Stimulated activated CD4-positive, alpha-beta T cell treated with anti-CD3 and anti-CD28 coated beads, TNF-alpha, amount 100 ng/mL, for 48 hours (primary cell): ENCODE data around the gene HTT.
"Not testable (repeated sequence)": the region's sequence is repeated elsewhere in the genome, so short reads cannot be mapped to it uniquely, and the experiment has no call there.

Experiments
- DNase-seq, 3 donors: peaks; one replicate each; pipeline ENCODE4 v3.0.0-alpha.2; 2020; ENCODE audit warnings: low read depth in 3 of 3

HTT gene

DNA sequence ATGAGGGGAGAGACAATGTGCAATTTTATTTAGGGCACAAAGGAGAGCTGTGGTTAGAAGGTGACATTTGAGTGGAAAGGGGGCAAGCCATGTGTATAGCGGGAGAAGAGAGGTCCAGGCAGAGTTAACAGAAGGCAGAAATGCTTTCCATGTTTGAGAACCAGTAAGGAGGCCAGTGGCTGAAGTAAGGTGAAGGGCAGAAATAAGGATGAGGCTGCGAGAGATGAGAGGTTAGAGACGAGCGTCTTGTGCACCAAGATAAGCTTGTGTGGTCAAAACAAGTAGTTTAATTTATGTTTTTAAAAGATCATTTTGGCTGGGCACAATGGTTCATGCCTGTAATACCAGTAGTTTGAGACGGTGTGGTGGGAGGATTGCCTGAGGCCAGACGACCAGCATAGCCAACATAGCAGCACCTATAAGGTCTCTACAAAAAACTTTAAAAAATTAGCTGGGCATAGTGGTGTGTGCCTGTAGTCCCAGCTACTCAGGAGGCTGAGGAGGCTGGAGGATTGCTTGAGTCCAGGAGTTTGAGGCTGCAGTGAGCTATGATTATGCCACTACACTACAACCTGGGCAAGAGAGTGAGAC is 8.5 kb downstream of the HTT start:
- DNase-seq = no peak

DNA sequence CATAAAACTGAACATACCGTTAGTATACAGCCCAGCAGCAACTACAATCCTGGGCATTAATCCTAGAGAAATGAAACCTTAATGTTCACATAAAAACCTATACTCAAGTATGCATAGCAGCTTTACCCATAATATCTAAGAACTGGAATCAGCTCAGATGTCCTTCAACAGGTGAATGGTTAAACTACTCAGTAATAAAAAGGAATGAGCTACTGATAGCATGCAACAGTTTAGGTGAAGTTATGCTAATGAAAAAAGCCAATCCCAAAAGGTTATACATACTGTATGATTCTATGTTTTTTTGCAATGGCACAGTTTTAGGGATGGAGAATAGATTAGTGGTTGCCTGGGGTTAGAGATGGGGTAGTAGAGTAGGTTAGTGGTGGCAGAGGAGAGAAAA is 9.3 kb downstream of the HTT start:
- DNase-seq = no peak

DNA sequence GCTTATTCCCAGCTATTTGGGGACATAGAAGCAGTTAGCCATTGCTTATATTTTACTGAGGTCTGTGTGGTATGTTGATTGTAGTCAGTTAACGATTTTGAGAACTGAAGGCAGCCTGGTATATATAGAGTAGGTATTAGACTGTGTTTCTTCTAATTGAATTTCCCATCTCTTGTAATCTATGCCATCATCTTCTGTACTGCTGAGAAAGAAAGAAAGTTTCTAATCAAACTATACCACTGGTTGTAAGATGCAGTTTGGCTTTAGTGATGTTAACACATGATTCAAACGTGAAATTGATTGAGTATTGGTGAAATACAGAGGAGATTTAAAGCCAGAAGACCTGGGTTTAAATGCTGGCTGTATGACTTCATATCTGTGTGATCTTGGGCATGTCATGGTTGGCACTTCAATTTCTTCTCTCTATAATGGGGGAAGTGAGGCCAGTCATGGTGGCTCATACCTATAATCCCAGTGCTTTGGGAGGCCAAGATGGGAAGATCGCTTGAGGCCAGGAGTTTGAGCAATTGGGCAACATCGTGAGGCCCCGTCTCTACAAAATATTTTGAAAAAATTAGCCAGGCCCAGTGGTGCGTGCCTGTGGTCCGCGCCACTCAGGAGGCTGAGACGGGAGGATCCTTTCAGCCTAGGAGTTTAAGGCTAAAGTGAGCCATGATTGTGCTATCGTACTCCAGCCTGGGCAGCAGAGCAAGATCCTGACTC is 11.6 kb downstream of the HTT start:
- DNase-seq = no peak

DNA sequence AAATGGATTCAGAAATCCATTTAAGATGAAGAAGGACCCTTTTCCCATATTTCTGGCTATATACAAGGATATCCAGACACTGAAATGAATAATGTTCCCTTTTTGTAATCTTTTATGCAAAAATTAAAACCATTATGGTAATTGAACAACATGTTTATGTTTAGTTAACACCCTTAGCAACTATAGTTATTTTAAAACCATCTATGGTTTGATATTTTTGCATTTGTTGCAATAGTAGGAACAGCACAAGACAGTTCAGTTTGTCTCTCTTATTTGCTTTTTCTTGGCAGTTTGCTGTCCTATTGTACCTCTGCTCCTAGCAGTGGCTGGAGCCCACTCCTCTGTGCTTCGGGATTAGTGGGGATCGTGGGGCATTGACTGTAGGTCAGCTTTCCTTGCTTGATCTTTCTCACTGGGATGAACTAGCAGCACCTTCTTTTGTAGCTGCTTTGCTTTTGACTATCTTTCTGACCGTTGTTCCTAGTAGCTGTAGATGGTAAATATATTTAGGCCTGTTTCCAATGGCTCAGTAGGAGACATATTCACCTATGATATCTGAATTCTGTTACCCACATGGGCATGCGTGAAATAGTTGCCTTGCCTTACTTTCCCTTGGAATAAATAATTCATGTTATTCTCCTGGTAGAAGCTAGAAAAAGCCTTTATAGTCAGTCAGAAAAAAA is 12.8 kb downstream of the HTT start:
- DNase-seq = no peak

DNA sequence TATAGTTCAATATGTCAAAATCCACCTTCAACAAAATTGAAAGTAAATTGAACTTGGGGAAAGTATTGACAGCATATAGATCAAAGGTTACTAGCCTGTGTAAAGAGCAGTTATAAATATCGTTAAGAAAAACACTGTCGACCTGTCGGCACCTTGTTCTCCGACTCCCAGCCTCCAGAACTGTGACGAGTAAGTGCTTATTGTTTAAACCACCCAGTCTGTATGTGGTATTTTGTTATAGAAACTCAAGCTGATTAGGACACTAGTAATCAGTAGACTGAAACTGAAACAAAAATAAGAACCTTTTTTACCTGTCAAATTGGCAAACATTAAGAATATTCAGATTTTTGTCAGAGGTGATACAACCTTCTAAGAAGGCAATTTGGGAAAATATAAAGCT is 17.0 kb downstream of the HTT start:
- no peak for DNase-seq

DNA sequence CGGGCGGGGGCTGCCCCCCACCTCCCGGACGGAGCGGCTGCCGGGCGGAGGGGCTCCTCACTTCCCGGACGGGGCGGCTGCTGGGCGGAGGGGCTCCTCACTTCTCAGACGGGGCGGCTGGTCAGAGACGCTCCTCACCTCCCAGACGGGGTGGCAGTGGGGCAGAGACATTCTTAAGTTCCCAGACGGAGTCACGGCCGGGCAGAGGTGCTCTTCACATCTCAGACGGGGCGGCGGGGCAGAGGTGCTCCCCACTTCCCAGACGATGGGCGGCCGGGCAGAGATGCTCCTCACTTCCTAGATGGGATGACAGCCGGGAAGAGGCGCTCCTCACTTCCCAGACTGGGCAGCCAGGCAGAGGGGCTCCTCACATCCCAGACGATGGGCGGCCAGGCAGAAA is 20.2 kb downstream of the HTT start:
- DNase-seq = not testable (repeated sequence)

DNA sequence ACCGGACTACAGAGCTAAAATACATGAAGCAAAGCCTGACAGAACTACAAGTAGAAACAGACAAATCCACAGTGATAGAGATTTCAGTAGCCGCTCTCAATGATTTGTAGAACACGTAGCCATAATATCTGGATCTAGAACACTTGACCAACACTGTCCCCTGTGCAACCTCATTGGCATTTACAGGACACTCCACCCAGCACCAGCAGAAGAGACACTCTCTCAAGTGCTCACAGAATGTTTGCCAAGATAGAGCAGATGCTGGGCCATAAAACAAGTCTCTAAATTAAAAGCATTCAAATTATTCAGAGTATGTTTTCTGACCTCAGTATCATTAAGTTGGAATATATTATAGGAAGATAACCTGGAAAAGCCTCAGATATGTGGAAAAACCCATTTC is 21.7 kb downstream of the HTT start:
- DNase-seq = no peak

DNA sequence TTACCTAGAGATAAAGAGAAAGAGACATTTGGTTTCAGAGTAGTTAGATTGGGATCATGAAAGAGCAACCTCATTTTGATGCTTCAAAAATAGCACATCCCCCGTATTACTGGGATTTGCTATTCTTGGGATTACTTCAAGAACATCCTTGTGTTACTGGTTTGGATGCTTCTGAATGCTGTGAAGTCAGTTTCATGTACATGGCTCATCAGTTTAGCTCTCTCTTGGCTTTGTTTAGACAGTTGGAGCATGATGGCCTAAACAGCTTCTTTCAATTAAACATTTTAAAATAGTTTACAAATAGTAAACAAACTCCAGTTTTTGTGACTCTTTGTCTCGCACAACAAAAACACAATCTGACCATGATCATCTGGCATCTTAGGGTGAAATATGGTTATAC is 23.9 kb downstream of the HTT start:
- no peak for DNase-seq

DNA sequence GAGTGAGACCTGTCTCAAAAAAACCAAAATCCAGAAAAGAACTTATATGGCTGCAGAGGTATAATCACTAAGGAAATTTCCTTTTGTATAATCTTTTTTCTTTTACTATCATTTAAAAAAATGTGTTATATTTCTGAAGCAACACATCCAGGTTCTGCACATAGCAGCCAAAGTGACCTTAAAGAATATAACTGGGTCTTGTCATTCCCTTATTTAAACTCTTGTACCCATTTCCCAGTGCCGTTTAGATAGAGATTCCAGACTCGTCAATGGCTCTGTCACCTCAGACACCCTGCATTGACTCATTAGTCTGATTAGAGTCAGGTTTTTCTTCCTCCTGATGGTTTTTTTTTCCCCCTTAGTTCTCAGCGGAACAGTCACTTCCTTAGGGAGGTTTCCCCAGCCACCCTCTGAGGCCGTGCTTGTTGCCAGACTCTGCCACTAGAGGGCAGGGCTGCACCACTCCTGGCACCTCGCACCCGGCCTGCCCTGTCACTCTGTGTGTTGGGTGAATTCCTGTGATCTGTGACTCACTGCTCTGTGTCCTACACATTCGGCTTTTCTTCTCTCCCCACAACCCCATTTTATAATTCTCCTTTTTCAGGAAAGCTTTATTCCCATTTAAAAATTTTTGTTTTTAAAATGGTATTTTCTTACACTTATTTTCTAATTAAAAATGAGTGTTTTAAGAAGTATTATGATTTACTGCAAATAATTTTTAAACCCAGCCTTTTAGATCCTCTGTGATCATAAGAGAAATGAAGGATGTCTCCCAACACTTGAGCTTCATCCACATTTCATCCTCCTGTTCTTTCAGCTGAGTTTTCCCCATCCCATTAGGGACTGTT is 32.1 kb downstream of the HTT start:
- DNase-seq = peak; percentile 84 to 87 (median 86)

DNA sequence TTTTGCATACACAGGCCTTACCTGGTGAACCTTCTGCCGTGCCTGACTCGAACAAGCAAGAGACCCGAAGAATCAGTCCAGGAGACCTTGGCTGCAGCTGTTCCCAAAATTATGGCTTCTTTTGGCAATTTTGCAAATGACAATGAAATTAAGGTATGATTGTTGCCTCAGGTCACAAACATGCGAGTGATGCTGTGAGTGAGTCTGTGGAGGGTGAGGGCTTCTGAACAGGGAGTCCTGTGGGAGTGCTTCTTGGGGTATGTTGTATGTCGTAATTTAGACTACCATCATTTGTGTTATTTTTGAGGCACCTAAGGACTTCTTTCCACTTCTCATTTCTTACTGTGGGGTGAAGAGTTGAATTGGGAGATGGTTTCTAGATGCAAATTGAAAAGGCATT is 32.8 kb downstream of the HTT start:
- DNase-seq = no peak

DNA sequence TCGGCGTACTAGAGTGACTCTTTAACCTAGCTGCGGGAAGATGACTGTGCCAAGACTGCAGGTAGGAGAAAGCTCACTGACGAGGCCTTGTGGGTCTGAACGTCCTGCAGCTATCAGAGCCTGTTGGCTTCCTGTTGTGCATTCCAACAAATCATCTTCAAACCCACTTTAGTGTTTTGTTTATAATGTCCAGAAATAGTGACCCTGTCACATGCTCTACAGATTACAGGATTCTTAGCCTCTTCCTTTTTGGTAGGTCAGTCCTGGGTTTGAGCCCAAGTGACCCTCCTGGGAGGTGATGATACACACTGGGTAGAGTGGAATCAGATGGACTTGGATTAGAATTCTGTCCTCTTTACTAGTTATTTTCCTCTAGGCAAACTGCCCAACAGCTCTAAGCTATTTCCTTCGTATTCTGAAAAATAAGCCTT is 33.2 kb downstream of the HTT start:
- no peak for DNase-seq

DNA sequence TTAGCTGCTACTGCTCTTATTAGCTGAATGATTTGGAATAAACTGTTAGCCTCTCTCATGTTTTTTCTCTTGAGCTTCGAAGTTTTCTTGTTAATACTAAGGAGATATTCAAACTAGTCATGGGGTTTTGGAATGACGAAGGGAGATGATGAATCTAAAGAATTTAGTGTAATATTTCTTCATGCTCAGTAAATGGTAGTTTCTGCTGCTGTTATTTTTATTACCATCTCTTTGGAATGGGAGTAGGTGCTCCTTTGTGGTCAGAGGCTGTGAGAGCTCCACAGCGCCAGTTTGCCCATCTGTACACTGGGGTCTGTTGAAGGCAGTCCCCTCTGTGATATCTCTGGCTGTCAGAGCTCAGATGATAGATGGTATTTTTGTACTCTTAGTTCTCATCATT is 33.7 kb downstream of the HTT start:
- DNase-seq = no peak

DNA sequence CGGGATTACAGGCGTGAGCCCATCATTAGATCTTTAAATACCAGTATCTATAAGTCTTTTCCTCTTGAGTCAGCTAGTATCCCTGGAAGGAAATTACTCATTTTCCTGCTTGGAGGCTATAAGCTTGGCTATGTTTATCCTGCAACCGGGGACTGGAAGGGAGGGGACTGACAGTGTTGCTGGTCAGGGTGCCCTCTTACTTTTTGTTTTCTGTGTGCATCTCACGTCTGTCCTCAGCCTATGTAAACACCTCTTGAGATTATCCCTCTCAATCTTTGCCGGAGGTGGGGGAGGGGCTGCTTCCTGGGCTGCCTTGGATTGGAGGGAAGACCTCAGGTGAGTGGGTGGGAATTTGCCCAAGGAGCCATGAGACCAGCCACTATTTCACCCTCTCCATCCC is 37.0 kb downstream of the HTT start:
- DNase-seq = no peak

DNA sequence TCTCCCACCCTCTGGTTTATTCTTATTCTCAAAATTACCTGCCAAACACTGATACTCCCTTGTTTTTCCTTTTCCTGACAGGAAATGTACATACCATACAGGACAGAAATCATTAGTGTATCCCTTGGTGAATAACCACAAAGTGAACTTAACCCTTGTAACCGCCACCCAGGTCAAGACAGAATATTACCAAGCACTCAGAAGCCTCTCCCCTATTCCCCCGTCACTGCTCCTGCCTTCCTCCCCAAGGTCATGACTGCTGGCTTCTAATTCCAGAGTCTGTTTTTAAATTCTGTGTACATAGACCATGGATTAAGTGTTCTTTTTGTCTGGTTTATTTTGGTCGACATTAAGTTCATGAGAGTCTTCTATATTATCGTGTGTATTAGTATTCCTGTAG is 37.7 kb downstream of the HTT start:
- no peak for DNase-seq

DNA sequence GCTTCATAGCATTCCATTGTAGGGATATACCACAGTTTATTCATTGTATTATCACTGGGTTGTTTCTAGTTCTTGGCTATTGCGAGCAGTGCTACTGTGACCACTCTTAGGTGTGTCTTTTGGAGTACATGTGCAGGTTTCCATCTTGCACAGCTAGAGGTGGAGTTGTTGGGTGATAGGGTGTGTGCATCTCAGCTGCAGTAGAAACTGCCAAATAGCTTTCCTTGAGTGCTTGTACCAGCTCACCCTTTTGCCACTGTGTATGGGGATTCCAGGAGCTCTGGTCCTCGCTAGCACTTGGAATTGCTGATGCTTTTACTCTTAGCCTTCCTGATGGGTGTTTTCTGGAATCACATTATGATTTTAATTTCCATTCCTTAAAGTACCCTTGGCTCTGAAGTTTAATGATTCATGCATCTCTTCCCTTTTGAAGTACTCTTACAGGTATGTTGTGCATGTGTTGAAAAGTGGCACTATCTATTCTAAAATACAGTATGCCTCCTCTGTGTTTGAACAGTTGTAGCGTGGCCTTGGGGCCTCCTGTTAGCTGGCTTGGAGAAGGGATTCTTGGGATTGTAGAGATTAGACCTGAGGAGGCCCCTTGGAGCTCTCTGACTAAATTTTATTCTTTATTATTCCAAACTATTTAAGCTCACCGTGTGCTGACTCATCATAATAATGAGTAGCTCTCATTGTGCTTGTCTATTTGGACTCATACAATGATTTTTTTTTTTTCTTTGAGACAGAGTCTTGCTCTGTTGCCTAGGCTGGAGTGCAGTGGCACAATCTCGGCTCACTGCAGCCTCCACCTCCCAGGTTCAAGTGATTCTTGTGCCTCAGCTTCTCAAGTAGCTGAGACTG is 38.4 kb downstream of the HTT start:
- no peak for DNase-seq

DNA sequence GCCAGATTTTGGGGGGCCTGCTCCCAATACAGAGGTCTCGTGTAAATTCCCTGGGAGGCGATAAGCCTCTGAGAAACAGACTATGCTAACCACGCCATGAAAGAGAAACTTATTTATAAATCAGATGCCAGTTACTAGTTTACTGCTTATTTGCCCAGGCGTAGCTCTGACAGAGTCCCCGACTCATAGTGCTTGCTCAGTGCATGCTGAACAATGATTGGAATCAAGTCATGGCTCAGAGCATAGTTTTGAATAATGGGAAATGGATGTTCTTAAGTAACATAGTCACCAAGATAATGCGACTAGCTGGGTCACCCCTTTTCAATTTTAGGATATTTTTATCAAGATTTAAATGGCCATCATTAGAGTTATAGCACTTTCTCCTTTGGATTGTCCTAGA is 39.9 kb downstream of the HTT start:
- DNase-seq = no peak

DNA sequence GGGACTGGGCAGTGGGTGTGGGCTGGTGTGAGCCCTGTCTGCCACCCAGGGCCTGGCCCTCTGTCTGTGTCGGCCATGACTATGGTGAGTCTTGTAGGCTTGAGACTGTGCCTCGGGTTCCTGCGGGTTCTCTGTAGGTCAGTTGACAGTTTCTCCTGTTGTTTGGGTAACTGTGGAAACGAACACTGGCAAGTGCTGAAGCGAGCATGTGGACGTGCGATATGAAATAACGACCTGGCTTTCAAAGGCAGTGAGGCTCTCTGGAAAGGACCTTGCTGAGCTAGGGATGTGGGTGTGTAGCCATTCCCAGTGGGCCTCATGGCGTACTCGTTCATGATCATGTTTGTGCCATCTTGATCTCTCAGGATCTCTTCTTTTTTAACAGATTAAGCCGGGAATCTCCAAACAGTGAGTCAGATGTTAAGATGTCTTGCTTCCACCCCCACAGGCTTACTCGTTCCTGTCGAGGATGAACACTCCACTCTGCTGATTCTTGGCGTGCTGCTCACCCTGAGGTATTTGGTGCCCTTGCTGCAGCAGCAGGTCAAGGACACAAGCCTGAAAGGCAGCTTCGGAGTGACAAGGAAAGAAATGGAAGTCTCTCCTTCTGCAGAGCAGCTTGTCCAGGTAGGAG is 41.3 kb downstream of the HTT start:
- no peak for DNase-seq

DNA sequence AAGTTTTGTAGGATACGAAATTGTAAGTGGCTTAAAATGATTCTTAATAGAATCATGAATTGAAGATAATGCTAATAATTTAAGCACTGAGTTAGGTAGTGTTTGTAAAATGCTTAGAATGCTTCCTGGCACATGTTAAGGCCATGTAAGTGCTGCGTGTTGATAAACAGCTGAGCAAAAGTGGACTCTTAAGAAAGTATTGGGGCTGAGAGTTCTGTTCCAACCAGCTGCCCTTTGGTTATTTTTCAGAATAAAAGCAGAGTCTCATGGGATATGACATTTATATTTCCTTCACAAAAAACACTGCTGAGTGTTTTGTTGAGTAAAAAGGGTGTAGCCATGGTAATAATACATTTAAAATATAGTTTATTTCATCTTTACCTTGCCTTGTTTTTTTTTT is 42.5 kb downstream of the HTT start:
- DNase-seq = no peak

DNA sequence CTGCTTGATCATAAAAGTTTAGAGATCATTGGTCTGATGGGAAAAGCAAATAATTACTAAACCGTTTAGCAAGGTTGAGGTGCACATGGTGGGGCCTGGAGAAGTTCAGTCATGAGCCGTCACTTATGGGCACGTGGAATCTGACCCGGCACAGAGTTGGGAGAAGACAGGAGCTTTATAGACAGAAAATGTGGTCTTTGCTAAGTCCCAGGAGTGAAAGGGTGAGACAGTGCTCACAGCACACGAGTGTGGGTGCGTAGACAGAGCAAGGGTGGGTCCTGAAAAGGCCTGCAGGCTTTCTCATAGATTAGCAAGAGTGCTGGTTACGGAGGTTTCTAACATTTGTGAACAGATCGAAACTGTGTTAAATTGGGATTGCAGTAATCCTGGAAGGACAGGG is 43.8 kb downstream of the HTT start:
- no peak for DNase-seq

DNA sequence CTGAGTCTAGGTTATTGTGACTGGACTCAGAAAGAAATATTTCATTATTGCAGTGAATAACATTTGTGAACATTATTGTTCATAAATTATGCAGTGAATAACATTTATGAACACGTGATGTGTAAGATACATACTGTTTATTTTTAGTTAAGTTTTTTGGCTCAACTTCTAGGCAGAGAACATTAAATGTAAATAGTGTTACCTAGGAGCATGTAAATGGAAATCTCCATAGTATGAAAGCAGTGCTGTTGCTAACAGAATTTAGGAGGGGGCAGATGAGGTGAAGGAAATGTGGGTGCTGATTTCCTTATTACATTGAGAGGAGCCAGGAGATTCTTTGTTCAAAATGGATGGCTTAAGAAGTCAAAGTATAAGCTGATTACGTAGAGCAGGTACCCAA is 45.0 kb downstream of the HTT start:
- DNase-seq = no peak

DNA sequence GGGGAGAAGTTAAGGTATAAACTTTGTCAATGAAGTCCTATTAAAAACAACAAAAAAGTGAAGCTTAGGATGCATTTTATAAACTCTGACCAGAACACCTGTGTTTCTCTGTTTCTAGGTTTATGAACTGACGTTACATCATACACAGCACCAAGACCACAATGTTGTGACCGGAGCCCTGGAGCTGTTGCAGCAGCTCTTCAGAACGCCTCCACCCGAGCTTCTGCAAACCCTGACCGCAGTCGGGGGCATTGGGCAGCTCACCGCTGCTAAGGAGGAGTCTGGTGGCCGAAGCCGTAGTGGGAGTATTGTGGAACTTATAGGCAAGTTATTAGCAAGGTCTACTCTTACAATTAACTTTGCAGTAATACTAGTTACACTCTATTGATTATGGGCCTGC is 46.6 kb downstream of the HTT start:
- no peak for DNase-seq
